NCI-H2107 treated with DMSO at 0.1 percent for 48 hours (cell line): Measurements from ENCODE around the gene CILP.
"Not testable (repeated sequence)": the region's sequence is repeated elsewhere in the genome, so short reads cannot be mapped to it uniquely, and the experiment has no call there.

Experiments used
- DNase-seq: peaks from one replicate; lab custom pipeline; 2025; ENCODE audit not compliant: unreplicated experiment; lab: John Stamatoyannopoulos, UW

Gene CILP

DNA sequence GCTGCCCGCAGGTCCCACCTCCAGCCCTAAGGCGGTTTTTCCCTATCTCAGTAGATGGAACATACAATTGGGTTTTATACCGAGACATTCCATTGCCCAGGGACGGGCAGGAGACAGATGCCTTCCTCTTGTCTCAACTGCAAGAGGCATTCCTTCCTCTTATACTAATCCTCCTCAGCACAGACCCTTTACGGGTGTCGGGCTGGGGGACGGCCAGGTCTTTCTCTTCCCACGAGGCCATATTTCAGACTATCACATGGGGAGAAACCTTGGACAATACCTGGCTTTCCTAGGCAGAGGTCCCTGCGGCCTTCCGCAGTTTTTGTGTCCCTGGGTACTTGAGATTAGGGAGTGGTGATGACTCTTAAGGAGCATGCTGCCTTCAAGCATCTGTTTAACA, 15.6 kb upstream of the CILP start:
- DNase-seq: not testable (repeated sequence)

DNA sequence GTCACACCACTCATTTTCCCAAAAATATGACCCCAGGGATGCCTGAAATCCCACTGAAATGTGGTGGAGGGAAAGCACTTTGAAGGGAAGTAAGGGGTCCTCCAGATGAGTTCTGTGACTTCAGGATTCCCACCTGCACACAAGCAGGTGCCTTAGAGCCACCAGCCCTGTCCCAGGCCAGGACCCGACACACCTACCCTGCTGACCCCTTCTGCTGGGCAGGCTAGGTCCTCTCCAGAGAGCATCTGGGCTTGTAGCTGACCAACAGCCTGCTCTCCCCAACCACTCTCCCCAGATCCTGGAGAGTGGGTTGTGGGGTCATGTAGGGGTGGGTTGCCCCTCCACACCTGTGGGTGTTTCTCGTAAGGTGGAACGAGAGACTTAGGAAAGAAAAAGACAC, 14.9 kb upstream of the CILP start:
- DNase-seq: no peak

DNA sequence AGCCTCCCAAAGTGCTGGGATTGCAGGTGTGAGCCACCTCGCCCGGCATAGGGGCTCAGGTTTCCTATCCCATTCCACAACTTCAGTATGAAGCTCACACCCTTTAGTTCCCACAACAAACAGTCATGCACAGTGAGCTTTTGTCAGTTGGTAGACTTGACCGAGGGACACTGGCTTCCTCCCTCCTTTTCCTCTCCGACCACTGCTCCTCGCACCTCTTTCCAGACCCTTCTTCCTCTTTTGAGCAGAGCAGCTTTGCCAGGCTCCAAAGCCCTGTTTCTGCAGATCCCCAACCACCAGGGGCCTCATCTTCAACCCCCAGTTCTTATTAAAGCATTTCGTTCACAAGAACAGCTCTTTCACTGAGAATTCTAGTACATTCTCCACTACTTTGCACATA, 12.7 kb upstream of the CILP start:
- DNase-seq: no peak

GRCh38 chr15:65222891-65223290, 11.6 kb upstream of the CILP start:
- DNase-seq: no peak

DNA sequence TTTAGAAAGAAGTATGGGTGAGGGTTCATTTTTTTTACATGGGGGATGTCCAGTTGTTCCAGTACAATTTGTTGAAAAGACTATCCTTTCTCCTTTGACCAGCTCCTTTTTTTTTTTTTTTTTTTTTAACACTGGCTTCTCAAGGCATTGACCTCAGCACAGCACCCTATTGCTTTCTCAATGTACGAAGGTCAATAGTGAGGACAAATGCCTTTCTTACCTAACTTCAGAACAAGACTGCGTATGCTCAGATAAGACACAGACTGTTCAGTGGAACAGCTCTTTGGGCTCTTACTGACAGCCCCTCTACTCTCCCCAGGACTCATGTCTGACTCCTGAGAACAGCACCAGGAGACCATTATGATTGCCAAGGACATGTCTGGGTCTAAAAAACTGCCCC, 10.4 kb upstream of the CILP start:
- no peak for DNase-seq

- no peak for DNase-seq
Measured at GRCh38 chr15:65219137-65219536, 7.9 kb upstream of the CILP start.

GRCh38 chr15:65217526-65218482, 6.5 kb upstream of the CILP start:
- no peak for DNase-seq

GRCh38 chr15:65215496-65215895, 4.2 kb upstream of the CILP start:
- DNase-seq: no peak

DNA sequence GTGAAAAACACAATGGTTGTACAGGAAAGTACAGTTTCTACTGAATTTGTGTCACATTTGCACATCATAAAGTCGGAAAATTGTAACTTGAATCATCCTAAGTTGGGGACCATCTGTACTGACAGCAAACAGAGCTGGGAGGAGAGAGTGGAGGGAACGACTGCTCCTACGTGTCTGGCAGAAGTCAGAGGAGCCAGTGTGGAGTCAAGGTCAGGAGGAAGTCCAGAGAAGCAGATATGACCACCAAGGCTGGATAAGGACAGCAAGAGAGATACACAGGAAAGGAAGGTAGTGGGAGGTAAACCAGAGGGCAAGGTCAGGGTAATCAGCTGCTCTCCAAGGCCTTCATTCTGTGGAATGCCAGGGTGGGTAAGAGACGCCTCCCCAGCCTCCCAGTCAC, 2.7 kb upstream of the CILP start:
- DNase-seq: no peak

DNA sequence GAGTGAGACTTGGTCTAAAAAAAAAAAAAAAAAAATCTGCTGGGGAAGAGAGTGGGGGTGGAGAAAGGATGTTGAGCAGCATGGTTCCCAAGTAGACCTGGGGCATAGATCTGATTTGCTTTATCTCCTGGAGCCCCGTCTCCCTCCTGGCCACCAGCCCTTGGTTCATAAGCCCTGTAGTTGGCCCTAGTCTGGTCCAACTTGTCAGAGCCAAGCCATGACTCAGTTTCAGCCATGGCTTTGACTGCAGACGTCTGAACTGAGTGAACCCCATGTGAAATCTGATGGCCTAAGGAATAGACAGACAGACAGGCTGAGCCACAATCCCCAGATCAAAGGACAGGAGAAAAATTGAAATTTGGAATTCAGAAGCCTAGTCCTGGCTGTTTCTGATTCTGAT, 2.0 kb upstream of the CILP start:
- DNase-seq: no peak

DNA sequence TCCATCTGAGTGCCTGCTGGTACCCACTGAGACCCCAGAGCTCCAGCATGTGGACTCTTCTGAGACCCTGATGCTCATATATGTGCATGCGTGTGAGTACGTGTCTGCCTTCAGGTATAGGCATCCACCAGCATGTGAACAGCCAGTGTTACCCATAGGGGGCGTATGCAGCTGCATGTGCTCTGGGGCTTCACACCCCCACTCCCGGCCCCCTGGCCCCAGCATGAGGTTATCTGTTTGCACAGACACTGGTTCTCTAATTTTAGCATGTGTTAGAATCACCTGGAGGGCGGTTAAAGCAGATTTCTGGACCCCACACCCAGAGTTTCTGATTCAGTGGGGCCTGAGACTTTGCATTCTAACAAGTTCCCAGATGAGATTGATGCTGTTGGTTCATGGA, 824 bp upstream of the CILP start:
- no peak for DNase-seq

- DNase-seq: peak; percentile 13
Measured at GRCh38 chr15:65211482-65211982, 259 bp upstream of the CILP start.

DNA sequence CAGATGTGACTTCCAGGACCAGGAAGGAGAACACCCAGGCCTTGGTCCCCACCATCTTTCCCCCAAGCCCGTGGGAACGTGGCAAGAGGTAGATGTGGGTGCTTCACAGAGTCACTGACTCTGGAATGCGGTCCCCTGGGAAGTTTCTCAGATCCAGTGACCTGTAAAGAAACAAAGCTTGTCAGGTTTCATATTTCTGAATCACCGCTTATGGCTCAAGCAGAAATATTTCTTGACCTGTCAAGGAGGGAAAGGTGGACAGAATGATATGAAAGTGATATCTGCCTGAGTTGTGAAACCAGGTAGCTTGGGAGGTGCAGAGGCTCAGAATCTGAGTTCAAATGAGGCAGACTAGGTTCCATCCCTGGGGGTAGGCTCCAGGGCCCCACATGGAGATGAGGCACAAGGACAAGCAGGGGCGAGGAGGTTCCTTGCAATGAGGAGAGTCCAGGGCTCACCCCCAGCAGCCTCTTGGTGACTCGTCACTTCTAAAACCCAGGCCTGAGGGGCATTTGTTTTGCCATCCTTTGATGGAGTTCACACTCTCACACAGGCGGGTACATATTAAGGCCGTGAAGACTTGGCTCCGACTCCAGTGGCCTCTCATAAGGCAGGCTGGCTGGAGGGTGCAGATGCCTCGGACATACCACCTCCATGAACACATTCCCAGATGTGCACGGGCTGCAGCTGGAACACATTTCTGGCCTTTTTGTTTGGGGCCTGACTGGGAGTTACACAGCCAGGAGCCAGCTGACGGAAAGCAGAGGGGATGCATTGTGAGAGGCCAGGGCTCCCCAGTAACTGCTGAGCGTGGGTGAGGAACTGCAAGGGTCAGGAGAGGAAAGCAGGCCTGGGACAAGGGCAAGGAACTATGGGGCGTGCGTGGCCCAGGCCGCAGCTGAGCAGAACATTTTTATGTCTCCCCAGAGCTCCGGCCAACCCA, 1.3 kb downstream of the CILP start:
- no peak for DNase-seq

DNA sequence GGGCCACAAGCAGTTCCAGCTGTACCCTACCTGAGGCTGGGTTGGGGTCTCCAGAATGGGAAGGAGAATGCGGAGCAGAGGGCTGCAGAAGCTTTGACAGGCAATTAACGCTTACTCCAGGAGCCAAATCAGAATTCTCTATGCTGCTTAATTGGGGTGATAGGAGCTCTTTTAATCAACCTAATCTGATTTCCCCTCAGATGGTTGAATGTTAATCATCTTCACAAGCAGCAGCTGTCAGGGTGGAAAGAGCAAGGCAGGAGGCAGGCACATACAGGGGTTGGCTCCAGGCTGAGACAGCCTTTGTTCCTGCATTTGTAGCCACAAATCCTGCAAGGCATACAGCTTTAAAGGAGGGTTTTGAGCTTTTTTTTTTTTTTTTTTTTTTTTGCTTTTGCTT, 2.6 kb downstream of the CILP start:
- no peak for DNase-seq

DNA sequence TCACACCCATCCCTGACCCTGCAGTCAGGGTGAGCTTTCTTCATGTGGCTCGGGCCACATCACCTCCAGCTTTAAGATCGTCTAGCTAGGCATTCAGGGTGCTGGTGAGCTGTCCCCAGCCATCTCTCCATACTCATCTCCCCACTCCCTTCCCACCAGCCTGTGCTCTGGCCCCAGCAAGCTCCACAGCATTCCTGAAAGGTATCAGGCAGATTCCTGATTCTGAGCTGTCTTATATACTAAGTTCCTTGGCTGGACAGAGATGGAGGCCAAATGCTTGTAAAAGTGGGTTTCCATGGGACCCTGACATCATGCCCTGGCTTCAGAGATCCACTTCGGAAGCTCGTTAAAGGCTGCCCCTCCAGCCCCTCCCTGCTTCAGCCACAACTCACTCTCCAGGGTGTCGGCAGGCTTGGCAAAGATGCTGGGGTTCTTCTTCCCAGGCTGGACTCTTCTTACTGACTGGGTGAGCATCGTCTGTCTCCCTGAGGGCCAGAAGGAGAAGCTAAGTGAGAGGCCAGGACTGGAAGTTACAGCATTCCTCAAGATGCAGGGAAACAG, 3.9 kb downstream of the CILP start:
- no peak for DNase-seq

DNA sequence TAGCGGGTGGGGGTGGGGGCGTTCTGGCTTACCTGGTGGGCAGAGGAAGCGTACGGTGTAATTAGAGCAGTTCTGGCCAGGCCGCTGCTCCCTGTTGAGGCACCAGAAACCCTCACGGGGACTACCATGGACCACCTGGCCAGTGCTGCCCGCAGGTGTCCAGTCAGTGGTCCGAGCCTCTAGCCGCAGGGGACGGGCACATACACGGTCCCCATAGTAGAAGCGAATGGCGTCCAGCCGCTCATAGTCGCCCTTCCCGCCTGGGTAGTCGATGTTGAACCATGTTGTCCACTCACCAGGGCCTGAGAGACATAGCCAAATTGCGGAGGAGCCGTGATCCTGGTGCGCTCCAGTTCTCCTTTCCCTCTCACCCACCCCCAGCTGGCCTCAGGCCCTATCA, 4.5 kb downstream of the CILP start:
- no peak for DNase-seq

DNA sequence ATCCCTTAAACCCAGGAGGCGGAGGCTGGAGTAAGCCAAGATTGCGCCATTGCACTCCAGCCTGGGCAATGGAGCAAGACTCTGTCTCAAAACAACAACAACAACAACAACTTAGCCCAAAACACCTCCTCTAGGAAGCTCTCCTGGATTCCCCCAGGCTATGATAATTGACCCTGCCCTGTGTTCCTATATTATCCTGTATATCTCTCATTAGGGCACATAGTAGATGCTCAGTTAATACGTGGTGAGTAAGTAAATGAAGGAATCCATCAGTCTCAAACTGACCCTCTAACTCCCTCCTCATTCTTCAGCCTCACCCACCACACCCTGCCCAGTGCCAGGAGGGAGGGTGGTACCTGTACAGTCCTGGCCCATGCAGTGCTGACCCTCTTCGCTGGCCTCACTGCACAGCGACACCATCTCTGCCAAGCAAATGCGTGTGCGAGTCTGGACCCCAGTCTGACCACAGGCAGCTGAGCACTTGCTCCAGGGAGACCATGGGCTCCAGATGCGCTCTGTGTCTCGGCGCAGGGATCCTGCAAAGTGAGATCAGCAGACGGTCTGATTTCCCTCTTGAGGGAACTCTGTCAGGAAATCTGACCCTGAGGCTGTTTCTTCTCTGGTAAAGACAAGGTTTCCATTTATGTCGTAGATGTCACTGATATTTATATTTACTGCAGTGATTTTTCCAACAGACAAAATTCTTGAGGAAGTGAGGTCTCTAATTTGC, 6.2 kb downstream of the CILP start:
- no peak for DNase-seq

- DNase-seq: no peak
Measured at GRCh38 chr15:65204236-65204930, 6.9 kb downstream of the CILP start.

DNA sequence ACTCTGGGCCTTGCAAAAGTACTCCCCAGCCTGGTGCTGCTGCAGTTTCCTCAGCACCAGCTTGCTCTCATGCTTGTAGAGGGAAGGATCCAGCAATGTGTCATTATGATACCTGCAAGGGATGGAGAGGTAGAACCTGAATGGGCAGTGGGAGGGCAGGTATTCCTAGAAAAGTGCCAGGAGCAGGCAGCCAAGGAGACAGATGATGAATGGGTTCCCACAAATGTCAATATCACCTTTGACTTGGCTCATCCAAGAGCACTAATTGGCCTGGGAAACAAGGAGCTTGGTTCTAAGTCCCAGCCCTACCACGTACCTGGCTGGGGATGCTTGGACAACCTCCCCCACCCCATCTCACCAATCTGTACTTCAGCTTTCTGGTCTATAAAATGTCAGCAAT, 9.4 kb downstream of the CILP start:
- DNase-seq: no peak

DNA sequence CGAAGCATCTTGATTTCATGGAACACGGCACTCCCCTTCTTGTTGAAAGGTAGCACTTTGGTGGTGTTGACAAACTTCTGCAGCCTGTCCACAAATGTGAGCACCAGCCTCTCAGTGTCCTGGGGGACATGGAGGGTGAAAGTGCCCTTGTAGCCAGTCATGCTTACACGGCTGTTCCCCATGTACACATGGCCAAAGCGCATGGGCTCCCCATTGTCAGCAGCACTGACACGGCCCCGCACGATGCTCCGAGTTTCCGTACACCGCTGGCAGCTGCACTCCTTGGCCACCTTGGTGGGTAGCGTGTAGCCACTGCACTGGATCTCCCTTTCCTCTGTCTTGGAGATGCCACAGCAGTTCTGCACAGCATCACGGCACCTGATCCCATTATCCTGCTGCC, 12.7 kb downstream of the CILP start:
- no peak for DNase-seq
